Cardiac muscle cell (in vitro differentiated cells and primary cell): ENCODE measurements around the gene CFTR. TPM values are rescaled to one million over a fixed set of nuclear protein-coding genes. Genes with fewer than 3 reads are reported as not detected.

Experiments used
- DNase-seq, 2 donors: peaks; one replicate each; pipeline versions ENCODE4 v3.0.0 to v3.0.0-alpha.2; 2010 to 2017; ENCODE audit warnings: low read depth in 1 of 2, low spot score in 1 of 2
- H3K27ac ChIP-seq: fragments of 200-600 bp; sonication (generic); 2 replicates; pipeline ENCODE4 v1.5.1; 2016
- H3K27me3 ChIP-seq: fragments of 200-600 bp; sonication (generic); 2 replicates; pipeline ENCODE4 v1.6.0; 2016; ENCODE audit warnings: control low read depth
- H3K36me3 ChIP-seq: fragments of 200-600 bp; sonication (generic); 2 replicates; pipeline ENCODE4 v1.5.1; 2016; ENCODE audit warnings: control low read depth
- H3K4me1 ChIP-seq: fragments of 200-600 bp; sonication (generic); 2 replicates; pipeline ENCODE4 v1.8.1; 2017; ENCODE audit warnings: low read depth, mild to moderate bottlenecking, mixed run types
- H3K4me3 ChIP-seq: fragments of 200-600 bp; sonication (generic); 2 replicates; pipeline ENCODE4 v1.5.1; 2016; ENCODE audit warnings: mild to moderate bottlenecking
- H3K9me3 ChIP-seq: fragments of 200-600 bp; sonication (generic); 2 replicates; pipeline ENCODE4 v1.5.1; 2017; ENCODE audit warnings: low read depth, mild to moderate bottlenecking, control low read depth
- polyA plus RNA-seq: library from polyadenylated mRNA; unstranded; fragments of >200 nt; fragmentation: Nextera tagmentation; extraction: Ambion mirVana; gene quantifications from 2 replicates; pipeline ENCODE4 v1.2.1, GENCODE V29; 2016
- total RNA-seq: library from RNA; depleted of rRNA; stranded (reverse); fragments of >200 nt; gene quantifications from 2 replicates; pipeline ENCODE4 v1.2.3, GENCODE V29; 2016
- TF ChIP-seq, protein P1 (sequence below): IDR thresholded peaks from 2 replicates; pipeline ENCODE4 v1.5.1; 2012; ENCODE audit warnings: low read depth, mild to moderate bottlenecking, low read length

Gene CFTR
- total and polyA plus RNA-seq, 2 experiments from 2014 or later, result 8.8 to 12.0 TPM

DNA sequence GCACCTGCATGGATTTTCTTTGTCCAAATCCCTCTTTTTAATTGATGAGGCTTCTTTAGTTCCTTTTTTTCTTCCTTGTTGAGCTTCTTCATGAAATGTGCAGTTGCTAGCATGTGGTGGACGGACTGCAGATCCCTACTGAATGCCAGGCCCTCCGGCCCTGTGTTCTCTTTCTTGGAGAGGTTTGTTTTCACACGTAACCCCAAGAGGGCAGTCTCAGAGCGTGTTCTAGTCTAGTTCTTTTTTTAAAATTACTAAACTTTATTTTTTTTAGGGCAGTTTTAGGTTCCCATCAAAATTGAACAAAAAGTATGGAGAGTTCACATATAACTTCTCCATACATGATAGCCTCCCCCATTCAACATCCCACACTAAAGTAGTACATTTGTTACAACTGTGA is 190.0 kb downstream of the CFTR start:
- Histone ChIP-seq H3K27ac (no peak overlapping the region), H3K36me3 (no peaks in the 10 kb centered on the region), H3K4me3 (no peak overlapping the region), H3K4me1 (peaks cover 20% of the 10 kb centered on the region), H3K27me3 (no peaks in the 10 kb centered on the region), H3K9me3 (no peaks in the 10 kb centered on the region)
- peak in 1 of 2 donors; percentile 40 for DNase-seq
- TF ChIP-seq, protein P1, sequence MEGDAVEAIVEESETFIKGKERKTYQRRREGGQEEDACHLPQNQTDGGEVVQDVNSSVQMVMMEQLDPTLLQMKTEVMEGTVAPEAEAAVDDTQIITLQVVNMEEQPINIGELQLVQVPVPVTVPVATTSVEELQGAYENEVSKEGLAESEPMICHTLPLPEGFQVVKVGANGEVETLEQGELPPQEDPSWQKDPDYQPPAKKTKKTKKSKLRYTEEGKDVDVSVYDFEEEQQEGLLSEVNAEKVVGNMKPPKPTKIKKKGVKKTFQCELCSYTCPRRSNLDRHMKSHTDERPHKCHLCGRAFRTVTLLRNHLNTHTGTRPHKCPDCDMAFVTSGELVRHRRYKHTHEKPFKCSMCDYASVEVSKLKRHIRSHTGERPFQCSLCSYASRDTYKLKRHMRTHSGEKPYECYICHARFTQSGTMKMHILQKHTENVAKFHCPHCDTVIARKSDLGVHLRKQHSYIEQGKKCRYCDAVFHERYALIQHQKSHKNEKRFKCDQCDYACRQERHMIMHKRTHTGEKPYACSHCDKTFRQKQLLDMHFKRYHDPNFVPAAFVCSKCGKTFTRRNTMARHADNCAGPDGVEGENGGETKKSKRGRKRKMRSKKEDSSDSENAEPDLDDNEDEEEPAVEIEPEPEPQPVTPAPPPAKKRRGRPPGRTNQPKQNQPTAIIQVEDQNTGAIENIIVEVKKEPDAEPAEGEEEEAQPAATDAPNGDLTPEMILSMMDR, result no peak

DNA sequence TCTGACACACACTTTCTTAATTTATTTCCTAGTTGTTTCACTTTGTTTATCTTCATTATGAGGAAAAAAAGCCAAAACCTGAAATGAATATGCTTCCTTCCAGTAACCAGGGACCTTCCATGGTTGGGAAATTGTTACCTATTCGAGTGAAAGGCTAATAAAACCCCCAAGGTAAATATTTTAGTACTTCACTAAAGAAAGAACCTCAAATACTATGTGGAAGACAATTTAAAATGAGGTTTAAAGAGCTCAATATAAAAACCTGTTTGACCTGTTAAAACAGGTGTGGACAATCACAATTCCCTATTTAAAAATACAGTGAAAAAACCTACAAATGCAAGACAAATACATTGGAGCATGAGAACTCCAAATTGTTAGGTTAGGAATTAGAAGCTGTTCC is 192.6 kb downstream of the CFTR start:
- TF ChIP-seq, protein P1, result no peak
- no peaks in the 10 kb centered on the region for H3K27me3 ChIP-seq
- H3K36me3 ChIP-seq, result no peaks in the 10 kb centered on the region
- peak overlapping the region; percentile 80 for H3K27ac ChIP-seq
- H3K4me3 ChIP-seq, result no peak overlapping the region
- DNase-seq, result no peak
- no peaks in the 10 kb centered on the region for H3K9me3 ChIP-seq
- peaks cover 38% of the 10 kb centered on the region for H3K4me1 ChIP-seq

GRCh38 chr7:117673367-117673766 is 193.5 kb downstream of the CFTR start:
- Histone ChIP-seq H3K4me1 (peaks cover 38% of the 10 kb centered on the region), H3K36me3 (no peaks in the 10 kb centered on the region), H3K27me3 (no peaks in the 10 kb centered on the region), H3K9me3 (no peaks in the 10 kb centered on the region), H3K27ac (peak overlapping the region; percentile 80), H3K4me3 (no peak overlapping the region)
- DNase-seq, result peak; percentile 50 to 85
- TF ChIP-seq, protein P1, result no peak

- H3K27me3 ChIP-seq, result no peaks in the 10 kb centered on the region
- peak; percentile 64 to 75 for DNase-seq
- no peak overlapping the region for H3K4me3 ChIP-seq
- H3K36me3 ChIP-seq, result no peaks in the 10 kb centered on the region
- TF ChIP-seq, protein P1, result peak; percentile 47
- H3K27ac ChIP-seq, result peak overlapping the region; percentile 80
- no peaks in the 10 kb centered on the region for H3K9me3 ChIP-seq
- H3K4me1 ChIP-seq, result peaks cover 38% of the 10 kb centered on the region
Observed at GRCh38 chr7:117673839-117674238, 194.0 kb downstream of the CFTR start.

DNA sequence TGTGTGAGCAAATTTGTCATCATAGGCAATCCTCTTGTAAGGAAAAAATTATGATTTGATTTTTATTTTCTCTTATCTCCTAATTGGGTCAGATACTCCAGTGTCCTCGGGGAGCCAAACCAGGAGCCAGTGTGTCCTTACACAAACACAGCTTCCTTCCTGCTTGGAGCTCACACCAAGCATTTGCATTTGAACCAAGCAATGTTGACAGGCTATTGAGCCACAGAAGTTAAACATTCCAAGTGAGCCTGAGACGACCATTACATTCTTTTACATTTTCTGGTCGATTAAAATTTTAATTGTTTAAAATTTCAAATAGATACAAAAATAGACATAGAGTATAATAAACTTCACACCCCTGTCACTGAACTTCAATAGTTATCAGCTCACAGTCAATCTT is 194.8 kb downstream of the CFTR start:
- DNase-seq, result peak in 1 of 2 donors; percentile 32
- Histone ChIP-seq H3K36me3 (no peaks in the 10 kb centered on the region), H3K27me3 (no peaks in the 10 kb centered on the region), H3K27ac (no peak overlapping the region), H3K4me1 (peaks cover 38% of the 10 kb centered on the region), H3K4me3 (no peak overlapping the region), H3K9me3 (no peaks in the 10 kb centered on the region)
- TF ChIP-seq, protein P1, result no peak
